Ecto neural progenitor cell (in vitro differentiated cells): ENCODE results near the gene ZNF790.
A peak's percentile ranks its signal among the peaks of the same experiment; 100 is the strongest.
"Not testable (repeated sequence)": the region's sequence is repeated elsewhere in the genome, so short reads cannot be mapped to it uniquely, and the experiment has no call there.

ENCODE experiments used
- DNase-seq: peaks from one replicate; pipeline ENCODE4 v3.0.0-alpha.2; 2018; ENCODE audit warnings: low spot score

The ZNF790 gene

GRCh38 chr19:36837906-36838783 is at the start of gene ZNF790:
Gene ZNF790, minus strand, starts transcription at chr19:36838387. Its CDS starts 12,768 bp downstream, at chr19:36825619.
- peak; percentile 91 for DNase-seq

- no peak for DNase-seq
Measured at GRCh38 chr19:36876993-36877938, 39.1 kb upstream of the ZNF790 start.

- no peak for DNase-seq
Measured at GRCh38 chr19:36851898-36852297, 13.7 kb upstream of the ZNF790 start.

GRCh38 chr19:36850559-36851442 is 12.6 kb upstream of the ZNF790 start, which contains the start of gene ZNF345:
Gene ZNF345, plus strand, starts transcription at chr19:36850876. Its CDS starts 25,955 bp downstream, at chr19:36876831.
- peak; percentile 93 for DNase-seq

GRCh38 chr19:36849701-36850558 is 11.7 kb upstream of the ZNF790 start:
- peak; percentile 91 for DNase-seq

- DNase-seq: no peak
Measured at GRCh38 chr19:36847968-36848367, 9.8 kb upstream of the ZNF790 start.

GRCh38 chr19:36838784-36839324 is 667 bp upstream of the ZNF790 start:
- no peak for DNase-seq

- no peak for DNase-seq
Measured at GRCh38 chr19:36837176-36837905, 846 bp downstream of the ZNF790 start.

GRCh38 chr19:36833430-36833829 is 4.8 kb downstream of the ZNF790 start:
- no peak for DNase-seq

GRCh38 chr19:36821758-36822157 is 16.4 kb downstream of the ZNF790 start:
- no peak for DNase-seq

GRCh38 chr19:36819130-36819630 is 19.0 kb downstream of the ZNF790 start:
- no peak for DNase-seq

- DNase-seq: no peak
Measured at GRCh38 chr19:36807029-36807428, 31.2 kb downstream of the ZNF790 start.

- no peak for DNase-seq
Measured at GRCh38 chr19:36805364-36805763, 32.8 kb downstream of the ZNF790 start.

GRCh38 chr19:36797786-36798108 is 40.4 kb downstream of the ZNF790 start:
- DNase-seq: no peak

GRCh38 chr19:36796714-36796992 is 41.5 kb downstream of the ZNF790 start:
- no peak for DNase-seq

- DNase-seq: not testable (repeated sequence)
Measured at GRCh38 chr19:36791420-36792141, 46.6 kb downstream of the ZNF790 start.

GRCh38 chr19:36775768-36776167 is 62.4 kb downstream of the ZNF790 start:
- DNase-seq: no peak

GRCh38 chr19:36773223-36773579 is 65.0 kb downstream of the ZNF790 start:
- no peak for DNase-seq
